Measurements from ENCODE around the gene KAT6B. TPM values are rescaled to one million over a fixed set of nuclear protein-coding genes. Genes with fewer than 3 reads are reported as not detected.

KAT6B gene
- total and polyA plus RNA-seq, 5 experiments from 2014 or later, result 19.0 to 70.3 (median 29.3) TPM

GRCh38 chr10:74992068-74992467 is 165.7 kb downstream of the KAT6B start:
- Mint-ChIP-seq H3K4me1 (peaks cover 2 to 25% (median 18%) of the 10 kb centered on the region in 4 donors), H3K9me3 (no peaks in the 10 kb centered on the region), H3K4me3 (no peak overlapping the region), H3K27ac (no peak overlapping the region), H3K27me3 (no peaks in the 10 kb centered on the region), H3K36me3 (peaks cover 14 to 72% (median 34%) of the 10 kb centered on the region in 3 donors)
- DNase-seq, result no peak
- POLR2A ChIA-PET, result no interaction called here
- ATAC-seq, result no peak

DNA sequence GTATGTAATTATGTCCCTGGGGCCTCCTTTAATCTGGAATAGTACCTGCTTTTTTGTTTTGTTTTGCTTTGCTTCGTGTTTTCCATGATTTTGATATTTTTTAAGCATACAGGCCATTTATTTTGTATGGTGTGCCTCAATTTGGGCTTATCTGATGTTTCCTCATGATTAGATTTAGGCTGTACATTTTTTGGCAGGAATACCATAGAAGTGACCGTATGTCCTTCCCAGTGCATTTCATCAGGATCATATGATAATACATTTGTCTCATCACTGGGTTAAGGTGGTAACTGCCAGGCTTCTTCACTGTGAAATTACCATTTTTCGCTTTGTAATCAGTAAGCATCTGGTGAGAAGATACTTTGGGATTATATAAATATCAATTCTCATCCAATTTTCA is 167.2 kb downstream of the KAT6B start:
- DNase-seq, result no peak
- ATAC-seq, result no peak
- H3K27me3 Mint-ChIP-seq, result no peaks in the 10 kb centered on the region
- peaks cover 14 to 70% (median 26%) of the 10 kb centered on the region in 3 donors for H3K36me3 Mint-ChIP-seq
- H3K4me3 Mint-ChIP-seq, result no peak overlapping the region
- peaks cover 0 to 12% (median 7%) of the 10 kb centered on the region in 4 donors for H3K4me1 Mint-ChIP-seq
- H3K9me3 Mint-ChIP-seq, result no peaks in the 10 kb centered on the region
- POLR2A ChIA-PET, result no interaction called here
- H3K27ac Mint-ChIP-seq, result no peak overlapping the region

DNA sequence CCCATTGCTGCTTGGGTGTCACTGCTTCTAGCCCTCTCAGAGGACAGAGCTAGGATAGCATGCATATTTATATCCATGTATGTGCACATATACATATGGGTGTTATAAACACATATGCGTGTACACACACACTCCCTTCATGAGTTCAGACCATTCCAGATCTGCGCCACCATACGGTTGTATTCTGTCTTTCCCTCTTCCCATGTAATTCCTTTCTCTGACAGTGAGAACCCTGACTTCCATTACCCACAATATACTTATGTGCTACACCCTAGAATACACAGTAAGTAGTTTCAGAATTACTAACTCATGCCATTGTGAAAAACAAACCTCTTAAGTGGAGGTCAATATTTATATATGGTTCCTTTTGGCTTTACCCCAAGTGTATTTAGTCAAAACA is 168.5 kb downstream of the KAT6B start:
- Mint-ChIP-seq H3K36me3 (peaks cover 14 to 68% (median 29%) of the 10 kb centered on the region in 3 donors), H3K4me3 (no peak overlapping the region), H3K27me3 (no peaks in the 10 kb centered on the region), H3K27ac (peak overlapping the region in 1 of 10 donors; percentile 19), H3K9me3 (no peaks in the 10 kb centered on the region), H3K4me1 (peaks cover 0 to 12% (median 5%) of the 10 kb centered on the region in 4 donors)
- ATAC-seq (no peak), DNase-seq (no peak)
- POLR2A ChIA-PET, result no interaction called here

DNA sequence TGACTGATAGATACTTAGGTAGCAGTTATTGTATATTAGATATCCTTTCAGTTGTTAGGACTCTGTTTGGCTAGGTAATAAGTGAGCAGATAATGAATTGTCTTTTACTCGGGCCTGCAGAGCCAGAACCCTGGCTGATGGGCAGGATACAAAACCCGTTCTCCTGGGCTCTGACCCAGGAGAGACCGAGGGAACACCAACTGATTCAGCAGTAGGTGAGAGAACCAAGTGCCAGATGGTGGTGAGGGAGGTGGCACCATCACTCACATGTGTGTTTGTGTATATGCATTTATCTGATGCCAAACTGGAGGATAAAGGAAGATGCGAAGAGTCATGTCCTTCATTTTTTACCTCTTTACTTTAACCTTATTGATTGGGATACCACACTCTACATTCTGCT is 169.4 kb downstream of the KAT6B start:
- no peak for ATAC-seq
- DNase-seq, result no peak
- POLR2A ChIA-PET, result no interaction called here
- Mint-ChIP-seq H3K27me3 (no peaks in the 10 kb centered on the region), H3K36me3 (peaks cover 14 to 70% (median 26%) of the 10 kb centered on the region in 3 donors), H3K4me3 (no peak overlapping the region), H3K9me3 (no peaks in the 10 kb centered on the region), H3K27ac (peak overlapping the region in 1 of 10 donors; percentile 43), H3K4me1 (peaks cover 0 to 14% (median 7%) of the 10 kb centered on the region in 4 donors)

GRCh38 chr10:74997163-74997562 is 170.8 kb downstream of the KAT6B start:
- DNase-seq (no peak), ATAC-seq (no peak)
- Mint-ChIP-seq H3K4me1 (peaks cover 0 to 17% (median 0%) of the 10 kb centered on the region in 4 donors), H3K27ac (no peak overlapping the region), H3K9me3 (no peaks in the 10 kb centered on the region), H3K36me3 (peaks cover 14 to 69% (median 25%) of the 10 kb centered on the region in 3 donors), H3K27me3 (no peaks in the 10 kb centered on the region), H3K4me3 (no peak overlapping the region)
- POLR2A ChIA-PET, result no interaction called here

DNA sequence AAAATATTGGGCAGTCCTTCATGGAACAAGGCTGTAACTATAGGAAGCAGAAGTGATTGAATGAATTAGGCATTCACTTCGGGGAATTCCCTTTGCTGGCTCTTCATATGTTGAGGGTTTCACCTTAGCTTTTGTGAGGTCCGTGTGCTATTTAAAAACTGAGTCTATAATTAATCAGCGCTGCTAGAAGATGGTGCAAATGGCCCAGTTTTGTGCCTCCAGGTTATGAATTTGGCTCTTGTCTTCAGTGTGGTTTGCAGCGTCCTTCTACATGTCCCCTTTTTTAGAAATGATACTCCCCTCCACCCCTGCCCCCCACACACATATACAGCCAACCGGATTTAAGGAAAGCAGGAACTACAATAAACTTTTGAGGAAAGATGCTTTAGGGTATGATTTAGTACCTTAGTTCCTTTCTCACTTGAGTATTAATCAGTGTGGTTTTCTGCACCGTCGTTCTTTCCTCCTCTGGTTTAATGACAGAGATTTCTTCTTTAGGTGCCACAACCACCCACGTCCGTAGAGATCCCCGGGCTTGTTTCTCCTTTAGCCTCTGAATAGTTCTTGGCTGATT is 174.4 kb downstream of the KAT6B start:
- peak overlapping the region in 2 of 10 donors; percentile 8 to 56 for H3K27ac Mint-ChIP-seq
- no peaks in the 10 kb centered on the region for H3K9me3 Mint-ChIP-seq
- DNase-seq (no peak), ATAC-seq (no peak)
- H3K4me3 Mint-ChIP-seq, result peak overlapping the region in 1 of 10 donors; percentile 24
- H3K36me3 Mint-ChIP-seq, result peaks cover 0 to 60% (median 19%) of the 10 kb centered on the region in 3 donors
- POLR2A ChIA-PET, result no interaction called here
- peaks cover 0 to 19% (median under 1%) of the 10 kb centered on the region in 4 donors for H3K4me1 Mint-ChIP-seq
- H3K27me3 Mint-ChIP-seq, result no peaks in the 10 kb centered on the region

- H3K27ac Mint-ChIP-seq, result no peak overlapping the region
- H3K27me3 Mint-ChIP-seq, result no peaks in the 10 kb centered on the region
- POLR2A ChIA-PET, result no interaction called here
- H3K4me1 Mint-ChIP-seq, result peaks cover under 1 to 19% (median 2%) of the 10 kb centered on the region in 4 donors
- peaks cover 0 to 57% (median 16%) of the 10 kb centered on the region in 3 donors for H3K36me3 Mint-ChIP-seq
- H3K9me3 Mint-ChIP-seq, result no peaks in the 10 kb centered on the region
- DNase-seq (no peak), ATAC-seq (no peak)
- H3K4me3 Mint-ChIP-seq, result no peak overlapping the region
These were observed 175.4 kb downstream of the KAT6B start for GRCh38 chr10:75001715-75002350.

DNA sequence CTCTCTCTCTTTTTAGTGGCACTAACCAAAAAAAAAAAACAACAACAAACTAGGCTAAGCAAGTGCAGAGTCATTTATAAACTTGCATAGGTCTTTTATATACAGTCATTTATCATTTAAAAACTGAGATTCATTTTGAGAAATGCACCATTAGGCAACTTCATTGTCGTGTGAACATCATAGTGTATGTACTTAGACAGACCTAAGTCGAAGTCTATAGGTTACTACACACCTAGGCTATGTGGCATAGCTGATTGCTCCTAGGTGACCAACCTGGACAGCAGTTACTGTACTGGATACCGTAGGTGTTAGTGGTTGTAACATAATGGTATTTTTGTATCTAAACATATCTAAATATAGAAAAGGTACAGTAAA is 175.9 kb downstream of the KAT6B start:
- Mint-ChIP-seq H3K4me1 (peaks cover 4 to 23% (median 6%) of the 10 kb centered on the region in 4 donors), H3K36me3 (peaks cover 0 to 58% (median 18%) of the 10 kb centered on the region in 3 donors), H3K9me3 (no peaks in the 10 kb centered on the region), H3K4me3 (no peak overlapping the region), H3K27me3 (no peaks in the 10 kb centered on the region), H3K27ac (peak overlapping the region in 1 of 10 donors; percentile 17)
- POLR2A ChIA-PET, result no interaction called here
- DNase-seq (no peak), ATAC-seq (no peak)

- no peak for DNase-seq
- H3K27ac Mint-ChIP-seq, result no peak overlapping the region
- POLR2A ChIA-PET, result no interaction called here
- peaks cover 7 to 31% (median 13%) of the 10 kb centered on the region in 4 donors for H3K4me1 Mint-ChIP-seq
- H3K4me3 Mint-ChIP-seq, result no peak overlapping the region
- H3K9me3 Mint-ChIP-seq, result no peaks in the 10 kb centered on the region
- no peaks in the 10 kb centered on the region for H3K27me3 Mint-ChIP-seq
- H3K36me3 Mint-ChIP-seq, result peaks cover 0 to 55% (median 18%) of the 10 kb centered on the region in 3 donors
- no peak for ATAC-seq
These were observed 176.7 kb downstream of the KAT6B start for GRCh38 chr10:75002967-75003594.

- Mint-ChIP-seq H3K27ac (peak overlapping the region in 1 of 10 donors; percentile 11), H3K4me1 (peaks cover 8 to 38% (median 19%) of the 10 kb centered on the region in 4 donors), H3K27me3 (no peaks in the 10 kb centered on the region), H3K4me3 (no peak overlapping the region), H3K9me3 (no peaks in the 10 kb centered on the region), H3K36me3 (peaks cover 0 to 52% (median 18%) of the 10 kb centered on the region in 3 donors)
- no peak for ATAC-seq
- no peak for DNase-seq
- POLR2A ChIA-PET, result no interaction called here
These were observed 177.5 kb downstream of the KAT6B start for GRCh38 chr10:75003891-75004290.

DNA sequence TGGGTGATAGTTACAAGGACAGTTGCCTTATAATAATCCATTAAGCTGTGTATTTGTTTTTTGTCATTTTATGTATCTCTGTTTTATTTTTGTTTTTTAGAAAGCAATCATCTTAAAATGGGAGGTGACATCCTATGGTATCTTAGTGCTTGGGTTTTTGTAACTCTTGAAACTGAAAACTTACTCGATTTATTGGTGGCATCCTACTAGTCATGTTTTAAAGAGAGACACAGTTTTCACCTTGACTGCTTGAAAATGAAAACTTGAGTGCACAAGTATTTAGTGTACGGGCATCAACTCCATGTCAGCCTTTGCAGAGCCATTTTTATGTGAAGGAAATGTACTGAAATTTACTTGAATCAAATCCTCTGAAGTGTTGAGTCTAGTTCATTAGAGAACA is 181.2 kb downstream of the KAT6B start:
- no peaks in the 10 kb centered on the region for H3K27me3 Mint-ChIP-seq
- no peak for DNase-seq
- peak overlapping the region; percentile 2 to 72 (median 32) for H3K4me3 Mint-ChIP-seq
- POLR2A ChIA-PET, result no interaction called here
- peak overlapping the region; percentile 19 to 90 (median 67) for H3K27ac Mint-ChIP-seq
- peaks cover 9 to 38% (median 32%) of the 10 kb centered on the region in 4 donors for H3K4me1 Mint-ChIP-seq
- H3K9me3 Mint-ChIP-seq, result no peaks in the 10 kb centered on the region
- H3K36me3 Mint-ChIP-seq, result peaks cover 0 to 47% (median 19%) of the 10 kb centered on the region in 3 donors
- ATAC-seq, result no peak

GRCh38 chr10:75008952-75009351 is 182.6 kb downstream of the KAT6B start:
- DNase-seq (no peak), ATAC-seq (no peak)
- peak overlapping the region in 9 of 10 donors; percentile 2 to 90 (median 67) for H3K27ac Mint-ChIP-seq
- H3K4me3 Mint-ChIP-seq, result peak overlapping the region in 6 of 10 donors; percentile 27 to 60 (median 34)
- H3K27me3 Mint-ChIP-seq, result no peaks in the 10 kb centered on the region
- H3K4me1 Mint-ChIP-seq, result peaks cover 18 to 52% (median 45%) of the 10 kb centered on the region in 4 donors
- H3K9me3 Mint-ChIP-seq, result no peaks in the 10 kb centered on the region
- POLR2A ChIA-PET, result no interaction called here
- H3K36me3 Mint-ChIP-seq, result peaks cover 0 to 44% (median 16%) of the 10 kb centered on the region in 3 donors

DNA sequence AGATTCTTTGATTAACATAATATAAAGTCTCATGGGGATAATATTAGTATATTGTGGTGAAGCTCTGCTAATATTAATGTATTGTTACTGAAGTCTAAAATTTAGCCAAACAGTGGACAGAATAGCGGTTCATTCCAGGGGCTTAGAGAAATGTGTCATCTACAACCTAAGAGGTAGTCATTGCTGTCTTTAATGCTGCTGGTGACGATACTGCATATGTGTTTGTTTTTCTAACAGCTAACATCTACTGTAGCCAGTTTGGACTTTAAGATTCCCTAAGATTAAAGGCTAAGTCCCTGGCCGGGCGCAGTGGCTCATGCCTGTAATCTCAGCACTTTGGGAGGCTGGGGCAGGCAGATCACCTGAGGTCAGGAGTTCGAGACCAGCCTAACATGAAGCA is 183.0 kb downstream of the KAT6B start:
- Mint-ChIP-seq H3K4me3 (no peak overlapping the region), H3K9me3 (no peaks in the 10 kb centered on the region), H3K4me1 (peaks cover 20 to 54% (median 49%) of the 10 kb centered on the region in 4 donors), H3K27ac (peak overlapping the region in 9 of 10 donors; percentile 2 to 90 (median 68)), H3K27me3 (no peaks in the 10 kb centered on the region), H3K36me3 (peaks cover 0 to 41% (median 16%) of the 10 kb centered on the region in 3 donors)
- ATAC-seq, result no peak
- POLR2A ChIA-PET, result no interaction called here
- no peak for DNase-seq

All from naive thymus-derived CD8-positive, alpha-beta T cell (primary cell).